Measurements from ENCODE around the gene FBLN2.

DNA sequence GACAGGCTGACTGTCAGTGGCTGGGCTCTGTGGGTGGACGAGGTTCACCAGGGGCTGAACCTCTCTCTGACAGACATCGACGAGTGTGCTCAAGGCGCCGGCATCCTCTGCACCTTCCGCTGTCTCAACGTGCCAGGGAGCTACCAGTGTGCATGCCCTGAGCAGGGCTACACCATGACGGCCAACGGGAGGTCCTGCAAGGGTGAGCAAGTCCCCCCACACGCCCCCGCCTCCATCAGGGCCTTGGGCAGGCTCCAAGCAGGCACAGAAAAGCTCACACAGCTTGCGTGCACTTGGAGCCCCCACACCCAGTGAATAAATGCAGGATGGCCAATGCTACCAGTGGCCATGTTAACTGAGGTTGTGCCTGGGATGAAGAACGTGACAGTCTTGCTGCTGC lies 82.3 kb downstream of the FBLN2 start:
- TF ChIP-seq SMC3 (IDR thresholded peaks at IDR 0.05; ENCODE audit: low read depth, low read length) (no peak), TAF1 (IDR thresholded peaks at IDR 0.05; ENCODE audit: borderline replicate concordance, low read depth, low read length) (no peak), EP300 (IDR thresholded peaks at IDR 0.05; ENCODE audit: borderline replicate concordance in 1 of 2, low read depth in 1 of 2, low read length in 1 of 2) (no peak)
- TF ChIP-seq, protein P1, sequence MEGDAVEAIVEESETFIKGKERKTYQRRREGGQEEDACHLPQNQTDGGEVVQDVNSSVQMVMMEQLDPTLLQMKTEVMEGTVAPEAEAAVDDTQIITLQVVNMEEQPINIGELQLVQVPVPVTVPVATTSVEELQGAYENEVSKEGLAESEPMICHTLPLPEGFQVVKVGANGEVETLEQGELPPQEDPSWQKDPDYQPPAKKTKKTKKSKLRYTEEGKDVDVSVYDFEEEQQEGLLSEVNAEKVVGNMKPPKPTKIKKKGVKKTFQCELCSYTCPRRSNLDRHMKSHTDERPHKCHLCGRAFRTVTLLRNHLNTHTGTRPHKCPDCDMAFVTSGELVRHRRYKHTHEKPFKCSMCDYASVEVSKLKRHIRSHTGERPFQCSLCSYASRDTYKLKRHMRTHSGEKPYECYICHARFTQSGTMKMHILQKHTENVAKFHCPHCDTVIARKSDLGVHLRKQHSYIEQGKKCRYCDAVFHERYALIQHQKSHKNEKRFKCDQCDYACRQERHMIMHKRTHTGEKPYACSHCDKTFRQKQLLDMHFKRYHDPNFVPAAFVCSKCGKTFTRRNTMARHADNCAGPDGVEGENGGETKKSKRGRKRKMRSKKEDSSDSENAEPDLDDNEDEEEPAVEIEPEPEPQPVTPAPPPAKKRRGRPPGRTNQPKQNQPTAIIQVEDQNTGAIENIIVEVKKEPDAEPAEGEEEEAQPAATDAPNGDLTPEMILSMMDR (IDR thresholded peaks at IDR 0.05) = no peak

All from SK-N-SH (cell line).